DND-41 (cell line): ENCODE results near the gene NSMCE3.
"Not testable (repeated sequence)": the region's sequence is repeated elsewhere in the genome, so short reads cannot be mapped to it uniquely, and the experiment has no call there.

Experiments used
- ATAC-seq: fragments of 200-7000 bp; cut with Tn5 transposase; 3 replicates; pipeline ENCODE4 v1.9.1; 2021; ENCODE audit warnings: low read depth; ENCODE audit not compliant: insufficient read depth
- DNase-seq: peaks from one replicate; pipeline ENCODE4 v3.0.0-alpha.2; 2020
- H2AFZ ChIP-seq: 2 replicates; pipeline ENCODE4 v1.6.0; 2012; ENCODE audit warnings: low read depth, low read length
- H3K27ac ChIP-seq: 2 replicates; pipeline ENCODE4 v1.5.1; 2012; ENCODE audit warnings: low read length, inconsistent platforms
- H3K27me3 ChIP-seq: fragments of 200-600 bp; sonication (generic); 2 replicates; pipeline ENCODE4 v1.6.0; 2012; ENCODE audit warnings: low read length, mild to moderate bottlenecking, inconsistent platforms; ENCODE audit not compliant: insufficient read depth, poor library complexity
- H3K36me3 ChIP-seq: 2 replicates; pipeline ENCODE4 v1.5.1; 2012; ENCODE audit warnings: low read length, inconsistent platforms; ENCODE audit not compliant: insufficient read depth
- H3K4me1 ChIP-seq: 2 replicates; pipeline ENCODE4 v1.5.1; 2012; ENCODE audit warnings: mild to moderate bottlenecking, low read length; ENCODE audit not compliant: insufficient read depth
- H3K4me2 ChIP-seq: 2 replicates; pipeline ENCODE4 v1.6.0; 2012; ENCODE audit warnings: mild to moderate bottlenecking, moderate library complexity, low read length, inconsistent platforms; ENCODE audit not compliant: insufficient read depth
- H3K4me3 ChIP-seq, 2 experiments: fragments of 200-600 bp in 1 of 2; shearing (Covaris generic) in 1 of 2; 2 replicates each; pipeline ENCODE4 v1.5.1; 2012 to 2016; ENCODE audit warnings: inconsistent platforms in 2 of 2, low read length in 2 of 2, mild to moderate bottlenecking in 2 of 2, low read depth in 1 of 2, moderate library complexity in 1 of 2
- H3K79me2 ChIP-seq: 2 replicates; pipeline ENCODE4 v1.6.0; 2012; ENCODE audit warnings: low read length, inconsistent platforms; ENCODE audit not compliant: insufficient read depth
- H3K9ac ChIP-seq: 2 replicates; pipeline ENCODE4 v1.6.0; 2012; ENCODE audit warnings: low read depth, mild to moderate bottlenecking, inconsistent platforms, low read length, moderate library complexity
- H3K9me3 ChIP-seq: 2 replicates; pipeline ENCODE4 v1.5.1; 2012; ENCODE audit warnings: low read length, moderate library complexity, mild to moderate bottlenecking, inconsistent platforms; ENCODE audit not compliant: insufficient read depth, severe bottlenecking
- H4K20me1 ChIP-seq: 2 replicates; pipeline ENCODE4 v1.6.0; 2012; ENCODE audit warnings: low read length; ENCODE audit not compliant: insufficient read depth
- EZH2 ChIP-seq: IDR thresholded peaks from 3 replicates; pipeline ENCODE4 v1.6.1; 2012; ENCODE audit warnings: borderline replicate concordance, low read depth, mild to moderate bottlenecking, moderate library complexity, low read length, inconsistent platforms; ENCODE audit not compliant: severe bottlenecking
- TF ChIP-seq, protein P1 (sequence below): IDR thresholded peaks from 2 replicates; pipeline ENCODE4 v1.5.1; 2012; ENCODE audit warnings: borderline replicate concordance, low read length, moderate library complexity, mild to moderate bottlenecking; ENCODE audit not compliant: poor library complexity, severe bottlenecking; ENCODE audit errors: extremely low read depth

NSMCE3 gene

DNA sequence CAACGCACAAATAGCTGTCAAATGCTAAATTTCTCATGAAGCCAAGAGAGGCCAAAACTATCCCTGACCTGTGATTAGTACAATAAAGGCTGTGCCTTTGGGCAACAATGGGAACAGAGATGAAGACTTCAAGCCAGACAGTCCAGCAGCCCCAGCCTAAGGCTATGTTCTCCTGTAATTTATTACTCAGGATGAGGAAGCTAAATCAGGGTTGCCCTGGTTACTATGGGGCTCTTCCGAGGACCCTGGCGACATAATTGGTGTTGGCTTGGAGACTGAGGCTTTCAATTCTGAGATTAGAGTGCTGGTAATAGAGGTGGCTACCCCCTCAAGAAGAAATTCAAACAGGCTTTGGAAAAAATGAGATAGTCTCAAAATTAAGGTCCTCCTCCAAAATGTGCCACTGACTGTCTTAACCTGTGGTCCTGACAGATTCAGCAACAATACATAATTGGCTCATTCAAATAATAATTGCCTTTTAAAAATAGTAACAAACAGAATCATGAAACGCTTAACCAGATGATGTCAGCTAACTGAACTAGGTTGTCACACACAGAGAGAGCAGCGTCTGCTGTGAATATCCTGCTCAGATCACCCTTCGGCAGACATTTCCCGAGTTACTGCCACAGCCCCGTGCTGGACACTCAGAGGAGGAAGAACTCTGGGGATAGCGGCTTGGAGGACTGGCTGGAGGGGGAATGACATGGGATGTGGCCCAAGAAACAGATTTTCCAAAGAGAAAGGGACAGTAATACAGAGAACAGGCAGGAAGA, 43.0 kb downstream of the NSMCE3 start:
- Histone ChIP-seq H4K20me1 (no peaks in the 10 kb centered on the region), H3K4me2 (no peak overlapping the region), H3K36me3 (no peaks in the 10 kb centered on the region), H3K27ac (no peak overlapping the region), H3K27me3 (peaks cover 9% of the 10 kb centered on the region), H3K4me1 (no peaks in the 10 kb centered on the region), H2AFZ (no peak overlapping the region), H3K4me3 (no peak overlapping the region), H3K9me3 (no peaks in the 10 kb centered on the region), H3K9ac (no peak overlapping the region), H3K79me2 (no peaks in the 10 kb centered on the region)
- TF ChIP-seq, protein P1, sequence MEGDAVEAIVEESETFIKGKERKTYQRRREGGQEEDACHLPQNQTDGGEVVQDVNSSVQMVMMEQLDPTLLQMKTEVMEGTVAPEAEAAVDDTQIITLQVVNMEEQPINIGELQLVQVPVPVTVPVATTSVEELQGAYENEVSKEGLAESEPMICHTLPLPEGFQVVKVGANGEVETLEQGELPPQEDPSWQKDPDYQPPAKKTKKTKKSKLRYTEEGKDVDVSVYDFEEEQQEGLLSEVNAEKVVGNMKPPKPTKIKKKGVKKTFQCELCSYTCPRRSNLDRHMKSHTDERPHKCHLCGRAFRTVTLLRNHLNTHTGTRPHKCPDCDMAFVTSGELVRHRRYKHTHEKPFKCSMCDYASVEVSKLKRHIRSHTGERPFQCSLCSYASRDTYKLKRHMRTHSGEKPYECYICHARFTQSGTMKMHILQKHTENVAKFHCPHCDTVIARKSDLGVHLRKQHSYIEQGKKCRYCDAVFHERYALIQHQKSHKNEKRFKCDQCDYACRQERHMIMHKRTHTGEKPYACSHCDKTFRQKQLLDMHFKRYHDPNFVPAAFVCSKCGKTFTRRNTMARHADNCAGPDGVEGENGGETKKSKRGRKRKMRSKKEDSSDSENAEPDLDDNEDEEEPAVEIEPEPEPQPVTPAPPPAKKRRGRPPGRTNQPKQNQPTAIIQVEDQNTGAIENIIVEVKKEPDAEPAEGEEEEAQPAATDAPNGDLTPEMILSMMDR: no peak
- no peak for TF ChIP-seq EZH2
- ATAC-seq (no peak), DNase-seq (no peak)

GRCh38 chr15:29225534-29226234, 43.9 kb downstream of the NSMCE3 start:
- Histone ChIP-seq H4K20me1 (no peaks in the 10 kb centered on the region), H3K27me3 (peaks cover 9% of the 10 kb centered on the region), H3K9me3 (no peaks in the 10 kb centered on the region), H3K79me2 (no peaks in the 10 kb centered on the region), H3K4me3 (no peak overlapping the region), H3K4me2 (no peak overlapping the region), H2AFZ (no peak overlapping the region), H3K27ac (no peak overlapping the region), H3K36me3 (no peaks in the 10 kb centered on the region), H3K9ac (no peak overlapping the region), H3K4me1 (no peaks in the 10 kb centered on the region)
- ATAC-seq: no peak
- DNase-seq: no peak
- TF ChIP-seq, protein P1: no peak
- TF ChIP-seq EZH2: no peak

DNA sequence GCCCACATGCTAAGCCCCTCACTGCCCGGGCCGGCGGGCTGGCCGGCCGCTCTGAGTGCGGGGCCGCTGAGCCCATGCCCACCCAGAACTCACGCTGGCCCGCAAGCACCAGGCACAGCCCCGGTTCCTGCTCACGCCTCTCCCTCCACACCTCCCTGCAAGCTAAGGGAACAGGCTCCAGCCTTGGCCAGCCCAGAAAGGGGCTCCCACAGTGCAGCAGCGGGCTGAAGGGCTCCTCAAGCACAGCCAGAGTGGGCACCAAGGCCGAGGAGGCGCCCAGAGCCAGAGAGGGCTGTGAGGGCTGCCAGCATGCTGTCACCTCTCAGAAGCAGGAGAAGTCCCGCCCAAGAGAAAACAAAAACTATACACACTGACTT, 44.6 kb downstream of the NSMCE3 start:
- H3K9me3 ChIP-seq, ATAC-seq, H3K4me2 ChIP-seq, H3K27ac ChIP-seq, H2AFZ ChIP-seq, DNase-seq, H4K20me1 ChIP-seq, H3K27me3 ChIP-seq, H3K4me3 ChIP-seq, H3K79me2 ChIP-seq, H3K9ac ChIP-seq, H3K4me1 ChIP-seq, H3K36me3 ChIP-seq: not testable (repeated sequence)

GRCh38 chr15:29224235-29224986, 45.2 kb downstream of the NSMCE3 start:
- H3K36me3 ChIP-seq, H3K4me1 ChIP-seq, H3K9me3 ChIP-seq, ATAC-seq, DNase-seq, H4K20me1 ChIP-seq, H3K79me2 ChIP-seq, H3K27me3 ChIP-seq, H3K9ac ChIP-seq, H3K4me3 ChIP-seq, H2AFZ ChIP-seq, H3K4me2 ChIP-seq, H3K27ac ChIP-seq: not testable (repeated sequence)
